ENCODE data around the gene FAM177A1.

FAM177A1 gene

DNA sequence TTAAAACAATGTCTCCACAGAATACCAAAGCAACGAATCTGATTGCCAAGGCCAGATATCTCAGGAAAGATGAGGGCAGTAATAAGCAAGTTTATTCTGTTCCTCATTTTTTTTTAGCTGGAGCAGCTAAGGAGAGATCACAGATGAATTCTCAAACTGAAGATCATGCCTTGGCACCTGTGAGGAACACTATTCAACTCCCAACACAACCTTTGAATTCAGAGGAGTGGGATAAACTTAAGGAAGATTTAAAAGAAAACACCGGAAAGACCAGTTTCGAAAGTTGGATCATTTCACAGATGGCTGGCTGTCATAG lies 77.3 kb downstream of the FAM177A1 start:
- DNase-seq (ENCODE audit: low read depth, low spot score) = no peak

- no peak for DNase-seq (ENCODE audit: low read depth, low spot score)
These were observed 78.1 kb downstream of the FAM177A1 start for GRCh38 chr14:35124127-35124526.
